Keratinocyte (primary cell): ENCODE measurements around the gene IQGAP3. TPM values are rescaled to one million over a fixed set of nuclear protein-coding genes. Genes with fewer than 3 reads are reported as not detected.

Source experiments
- DNase-seq: peaks from one replicate; pipeline ENCODE4 v3.0.0-alpha.2; 2011; ENCODE audit warnings: low read depth, missing footprints, low spot score
- FAIRE-seq: peaks from 2 replicates; lab custom pipeline; 2011; peaks lifted over from hg19 to GRCh38; lab: Jason Lieb, UNC
- H2AFZ ChIP-seq: 2 replicates; pipeline ENCODE4 v1.6.0; 2012; ENCODE audit warnings: low read length, control low read depth, inconsistent platforms; ENCODE audit not compliant: control insufficient read depth
- H3K27ac ChIP-seq: 2 replicates; pipeline ENCODE4 v1.5.1; 2011; ENCODE audit warnings: low read length; ENCODE audit not compliant: control insufficient read depth, insufficient read depth
- H3K27me3 ChIP-seq: 3 replicates; pipeline ENCODE4 v1.6.0; 2011; ENCODE audit warnings: low read length; ENCODE audit not compliant: control insufficient read depth, insufficient read depth; ENCODE audit errors: extremely low read depth
- H3K36me3 ChIP-seq, 2 experiments: 2 replicates in 1 of 2; 3 replicates in 1 of 2; pipeline ENCODE4 v1.5.1; 2011; ENCODE audit warnings: low read length in 2 of 2, mild to moderate bottlenecking in 1 of 2; ENCODE audit not compliant: control insufficient read depth in 2 of 2, insufficient read depth in 2 of 2; ENCODE audit errors: extremely low read depth in 1 of 2
- H3K4me1 ChIP-seq: 3 replicates; pipeline ENCODE4 v1.5.1; 2011; ENCODE audit warnings: low read length; ENCODE audit not compliant: control insufficient read depth, insufficient read depth; ENCODE audit errors: extremely low read depth
- H3K4me2 ChIP-seq: 3 replicates; pipeline ENCODE4 v1.6.0; 2011; ENCODE audit warnings: low read depth, low read length; ENCODE audit not compliant: control insufficient read depth, insufficient read depth; ENCODE audit errors: extremely low read depth
- H3K4me3 ChIP-seq, 3 experiments: fragments of 200-600 bp in 1 of 3; sonication (generic) in 1 of 3; 2 replicates in 2 of 3; 3 replicates in 1 of 3; pipeline ENCODE4 v1.5.1; 2011 to 2016; ENCODE audit warnings: low read length in 3 of 3, mild to moderate bottlenecking in 3 of 3, control low read depth in 2 of 3, inconsistent platforms in 1 of 3, low read depth in 1 of 3, mixed read lengths in 1 of 3, mixed run types in 1 of 3, moderate library complexity in 1 of 3; ENCODE audit not compliant: control insufficient read depth in 2 of 3, insufficient read depth in 2 of 3; ENCODE audit errors: extremely low read depth in 1 of 3
- H3K79me2 ChIP-seq: 2 replicates; pipeline ENCODE4 v1.6.0; 2012; ENCODE audit warnings: low read length; ENCODE audit not compliant: control insufficient read depth, insufficient read depth
- H3K9ac ChIP-seq: 3 replicates; pipeline ENCODE4 v1.6.0; 2011; ENCODE audit warnings: low read length; ENCODE audit not compliant: control insufficient read depth, insufficient read depth; ENCODE audit errors: extremely low read depth
- H3K9me1 ChIP-seq: 3 replicates; pipeline ENCODE4 v1.6.0; 2011; ENCODE audit warnings: low read length; ENCODE audit not compliant: control insufficient read depth, insufficient read depth; ENCODE audit errors: extremely low read depth
- H3K9me3 ChIP-seq: 2 replicates; pipeline ENCODE4 v1.5.1; 2012; ENCODE audit warnings: low read depth, low read length; ENCODE audit not compliant: control insufficient read depth
- H4K20me1 ChIP-seq: 3 replicates; pipeline ENCODE4 v1.6.0; 2011; ENCODE audit warnings: low read length; ENCODE audit not compliant: control insufficient read depth, insufficient read depth; ENCODE audit errors: extremely low read depth
- CTCF ChIP-seq, 3 experiments: IDR thresholded peaks in 1 of 3; conservative IDR thresholded peaks in 1 of 3; optimal IDR thresholded peaks in 1 of 3; 2 replicates in 2 of 3; 3 replicates in 1 of 3; pipeline versions ENCODE3 to v1.5.1; 2011; ENCODE audit warnings: low read length in 3 of 3, mild to moderate bottlenecking in 3 of 3, moderate library complexity in 2 of 3, control low read depth in 1 of 3, inconsistent platforms in 1 of 3; ENCODE audit not compliant: insufficient read depth in 2 of 3; ENCODE audit errors: extremely low read depth in 1 of 3
- EZH2 ChIP-seq: IDR thresholded peaks from one replicate; pipeline ENCODE4 v1.6.1; 2012; ENCODE audit warnings: inconsistent platforms, mild to moderate bottlenecking, low read length, moderate library complexity
- dilution Hi-C: fragments of 300-500 bp; cut with MboI; formaldehyde crosslinking; loops from one replicate; pipeline ENCODE4 v1.7.0; 2020; ENCODE audit warnings: low sequenced_read_pairs; ENCODE audit not compliant: extremely low pct_ligation_motif_present
- polyA plus RNA-seq, 5 experiments: library from polyadenylated mRNA; depleted of rRNA in 3 of 5; stranded (reverse) in 3 of 5; stranded (forward) in 1 of 5; unstranded in 1 of 5; fragments of >200 nt; gene quantifications; 1 replicate in 1 of 5; 2 replicates in 3 of 5; 3 replicates in 1 of 5; pipeline versions ENCODE4 v1.2.1 to v1.2.3, GENCODE V29; 2011 to 2012; ENCODE audit warnings: missing spikeins in 2 of 5, low read depth in 1 of 5, low replicate concordance in 1 of 5

The IQGAP3 gene
- polyA plus RNA-seq, 1 donor (not counting 4 experiments of a cell fraction or from before 2014, with no cell fraction given): 5.3 TPM

- peak within 1 kb of the TSS; percentile 61 to 97 (median 96) for H3K4me3 ChIP-seq
- DNase-seq (no peak), FAIRE-seq (no peak)
- TF ChIP-seq CTCF (optimal IDR thresholded peaks at IDR 0.05 in 1 of 3, IDR thresholded peaks at IDR 0.05 in 1 of 3, conservative IDR thresholded peaks at IDR 0.05 in 1 of 3; ENCODE audit: extremely low read depth in 1 of 3, insufficient read depth in 2 of 3, low read length in 3 of 3) (no peak), EZH2 (no peak)
- H3K4me2 ChIP-seq: peak within 1 kb of the TSS; percentile 97
- no peaks in the 10 kb centered on the region for H4K20me1 ChIP-seq
- peak within 1 kb of the TSS; percentile 90 for H3K27ac ChIP-seq
- no peaks in the 10 kb centered on the region for H3K9me3 ChIP-seq
- peak within 1 kb of the TSS; percentile 98 for H3K9ac ChIP-seq
- no peaks in the 10 kb centered on the region for H3K27me3 ChIP-seq
- peak within 1 kb of the TSS; percentile 78 for H2AFZ ChIP-seq
- H3K4me1 ChIP-seq: peaks cover 28% of the 10 kb centered on the region
- dilution Hi-C loops: no loop called here
- H3K36me3 ChIP-seq: peaks cover 20 to 22% of the 10 kb centered on the region in 2 experiments
- no peaks in the 10 kb centered on the region for H3K9me1 ChIP-seq
- H3K79me2 ChIP-seq: peaks cover 25% of the 10 kb centered on the region
Measured at GRCh38 chr1:156601122-156601830, 28.9 kb upstream of the IQGAP3 start, which contains the start of gene GPATCH4. Gene GPATCH4 (minus strand): TSS chr1:156601479.

- peaks cover 25 to 26% of the 10 kb centered on the region in 2 experiments for H3K36me3 ChIP-seq
- H2AFZ ChIP-seq: peak overlapping the region; percentile 78
- dilution Hi-C loops: no loop called here
- peaks cover 25% of the 10 kb centered on the region for H3K79me2 ChIP-seq
- H3K9ac ChIP-seq: peak overlapping the region; percentile 98
- H3K27me3 ChIP-seq: no peaks in the 10 kb centered on the region
- H3K9me1 ChIP-seq: no peaks in the 10 kb centered on the region
- TF ChIP-seq CTCF (optimal IDR thresholded peaks at IDR 0.05 in 1 of 3, IDR thresholded peaks at IDR 0.05 in 1 of 3, conservative IDR thresholded peaks at IDR 0.05 in 1 of 3; ENCODE audit: extremely low read depth in 1 of 3, insufficient read depth in 2 of 3, low read length in 3 of 3) (no peak), EZH2 (no peak)
- peak overlapping the region; percentile 61 to 97 (median 96) for H3K4me3 ChIP-seq
- no peaks in the 10 kb centered on the region for H4K20me1 ChIP-seq
- DNase-seq (no peak), FAIRE-seq (no peak)
- H3K4me1 ChIP-seq: peaks cover 28% of the 10 kb centered on the region
- no peaks in the 10 kb centered on the region for H3K9me3 ChIP-seq
- peak overlapping the region; percentile 90 for H3K27ac ChIP-seq
- peak overlapping the region; percentile 97 for H3K4me2 ChIP-seq
Measured at GRCh38 chr1:156600733-156601121, 28.4 kb upstream of the IQGAP3 start.
